Smooth muscle cell (in vitro differentiated cells): Measurements from ENCODE around the gene APBA3. TPM values are rescaled to one million over a fixed set of nuclear protein-coding genes. Genes with fewer than 3 reads are reported as not detected.

Experiments
- DNase-seq: peaks from one replicate; lab custom pipeline; 2025; ENCODE audit not compliant: unreplicated experiment; lab: John Stamatoyannopoulos, UW
- H2AFZ ChIP-seq: fragments of 200-600 bp; sonication (generic); 2 replicates; pipeline ENCODE4 v1.6.0; 2016; ENCODE audit warnings: antibody characterized with exemption, low read depth, mild to moderate bottlenecking
- H3F3A ChIP-seq: fragments of 200-600 bp; sonication (generic); 2 replicates; pipeline ENCODE4 v1.6.0; 2017; ENCODE audit warnings: antibody characterized with exemption, low read depth
- H3K27ac ChIP-seq: fragments of 200-600 bp; sonication (generic); 2 replicates; pipeline ENCODE4 v1.5.1; 2016; ENCODE audit warnings: low read depth, mild to moderate bottlenecking
- H3K27me3 ChIP-seq: fragments of 200-600 bp; sonication (generic); 2 replicates; pipeline ENCODE4 v1.6.1; 2016; ENCODE audit warnings: low read depth, mild to moderate bottlenecking
- H3K36me3 ChIP-seq: fragments of 200-600 bp; sonication (generic); 2 replicates; pipeline ENCODE4 v1.5.1; 2016; ENCODE audit warnings: low read depth
- H3K4me1 ChIP-seq: fragments of 200-600 bp; sonication (generic); 2 replicates; pipeline ENCODE4 v1.5.1; 2016; ENCODE audit warnings: low read depth
- H3K4me2 ChIP-seq: fragments of 200-600 bp; sonication (generic); 2 replicates; pipeline ENCODE4 v1.6.0; 2016; ENCODE audit warnings: mild to moderate bottlenecking
- H3K4me3 ChIP-seq: fragments of 200-600 bp; sonication (generic); 2 replicates; pipeline ENCODE4 v1.5.1; 2016; ENCODE audit warnings: mild to moderate bottlenecking
- H3K79me2 ChIP-seq: fragments of 200-600 bp; sonication (generic); 2 replicates; pipeline ENCODE4 v1.6.0; 2016; ENCODE audit warnings: low read depth, mild to moderate bottlenecking
- H3K9ac ChIP-seq: fragments of 200-600 bp; sonication (generic); 2 replicates; pipeline ENCODE4 v1.6.0; 2016; ENCODE audit warnings: low read depth
- H3K9me3 ChIP-seq: fragments of 200-600 bp; sonication (generic); replicated peaks from 2 replicates; pipeline ENCODE4 v1.5.1; 2016; ENCODE audit warnings: low read depth
- H4K20me1 ChIP-seq: fragments of 200-600 bp; sonication (generic); 2 replicates; pipeline ENCODE4 v1.6.0; 2016; ENCODE audit warnings: low read depth
- CTCF ChIP-seq: fragments of 200-600 bp; sonication (generic); IDR thresholded peaks from 2 replicates; pipeline ENCODE4 v1.5.1; 2017; ENCODE audit warnings: borderline replicate concordance, mild to moderate bottlenecking, antibody characterized with exemption; ENCODE audit not compliant: insufficient read depth, poor library complexity, severe bottlenecking
- WGBS: methylation state at CpG from one replicate; pipeline ENCODE4 v1.1.7; 2016; ENCODE audit warnings: low lambda C conversion rate; 5-methylcytosine and 5-hydroxymethylcytosine counted together
- polyA plus RNA-seq: library from polyadenylated mRNA; unstranded; fragments of >200 nt; fragmentation: Nextera tagmentation; extraction: Ambion mirVana; gene quantifications from 2 replicates; pipeline ENCODE4 v1.2.1, GENCODE V29; 2016
- total RNA-seq: library from RNA; depleted of rRNA; stranded (reverse); fragments of >200 nt; gene quantifications from 2 replicates; pipeline ENCODE4 v1.2.3, GENCODE V29; 2014

Gene APBA3
- total and polyA plus RNA-seq, 2 experiments from 2014 or later, result 16.1 to 27.9 TPM

- Histone ChIP-seq H4K20me1 (no peaks in the 10 kb centered on the region), H2AFZ (no peak overlapping the region), H3F3A (no peaks in the 10 kb centered on the region), H3K36me3 (no peaks in the 10 kb centered on the region), H3K4me2 (no peak overlapping the region), H3K27ac (no peak overlapping the region), H3K4me3 (peak overlapping the region; percentile 31), H3K27me3 (peaks cover 35% of the 10 kb centered on the region), H3K9ac (no peak overlapping the region), H3K79me2 (no peaks in the 10 kb centered on the region), H3K9me3 (no peaks in the 10 kb centered on the region), H3K4me1 (peaks cover 7% of the 10 kb centered on the region)
- no peak for DNase-seq
- 47% methylated on average over 9 of the region's 9 CpGs for WGBS
- TF ChIP-seq CTCF, result no peak
Observed at GRCh38 chr19:3720349-3720917, 41.1 kb downstream of the APBA3 start.

GRCh38 chr19:3719868-3720267, 41.6 kb downstream of the APBA3 start:
- Histone ChIP-seq H2AFZ (no peak overlapping the region), H3K9ac (no peak overlapping the region), H3K27ac (no peak overlapping the region), H3K4me3 (no peak overlapping the region), H3K79me2 (no peaks in the 10 kb centered on the region), H3K9me3 (no peaks in the 10 kb centered on the region), H4K20me1 (no peaks in the 10 kb centered on the region), H3K27me3 (peaks cover 33% of the 10 kb centered on the region), H3K4me2 (no peak overlapping the region), H3K4me1 (peaks cover 7% of the 10 kb centered on the region), H3K36me3 (no peaks in the 10 kb centered on the region), H3F3A (no peaks in the 10 kb centered on the region)
- TF ChIP-seq CTCF, result no peak
- no peak for DNase-seq
- WGBS, result 88% methylated on average over 4 of the region's 4 CpGs

- no peak overlapping the region for H3K9ac ChIP-seq
- no peaks in the 10 kb centered on the region for H4K20me1 ChIP-seq
- no peak overlapping the region for H3K4me3 ChIP-seq
- no peaks in the 10 kb centered on the region for H3K36me3 ChIP-seq
- H3K4me2 ChIP-seq, result no peak overlapping the region
- H2AFZ ChIP-seq, result no peak overlapping the region
- no peak overlapping the region for H3K27ac ChIP-seq
- no peak for TF ChIP-seq CTCF
- peaks cover 3% of the 10 kb centered on the region for H3K27me3 ChIP-seq
- no peaks in the 10 kb centered on the region for H3K79me2 ChIP-seq
- no peaks in the 10 kb centered on the region for H3F3A ChIP-seq
- H3K9me3 ChIP-seq, result no peaks in the 10 kb centered on the region
- no peak for DNase-seq
- no peaks in the 10 kb centered on the region for H3K4me1 ChIP-seq
- 94% methylated on average over 16 of the region's 16 CpGs for WGBS
Observed at GRCh38 chr19:3716147-3716668, 45.3 kb downstream of the APBA3 start.
